ENCODE data around the gene TBXAS1.

GRCh38 chr7:139914306-139915267 lies 85.5 kb downstream of the TBXAS1 start:
- TF ChIP-seq ELF4 (CRISPR knock-in tag; IDR thresholded peaks at IDR 0.05; ENCODE audit: low read depth) (no peak), USF2 (CRISPR knock-in tag; IDR thresholded peaks at IDR 0.05) (no peak), JUN (CRISPR knock-in tag; IDR thresholded peaks at IDR 0.05) (no peak)
- TF ChIP-seq, protein P1, sequence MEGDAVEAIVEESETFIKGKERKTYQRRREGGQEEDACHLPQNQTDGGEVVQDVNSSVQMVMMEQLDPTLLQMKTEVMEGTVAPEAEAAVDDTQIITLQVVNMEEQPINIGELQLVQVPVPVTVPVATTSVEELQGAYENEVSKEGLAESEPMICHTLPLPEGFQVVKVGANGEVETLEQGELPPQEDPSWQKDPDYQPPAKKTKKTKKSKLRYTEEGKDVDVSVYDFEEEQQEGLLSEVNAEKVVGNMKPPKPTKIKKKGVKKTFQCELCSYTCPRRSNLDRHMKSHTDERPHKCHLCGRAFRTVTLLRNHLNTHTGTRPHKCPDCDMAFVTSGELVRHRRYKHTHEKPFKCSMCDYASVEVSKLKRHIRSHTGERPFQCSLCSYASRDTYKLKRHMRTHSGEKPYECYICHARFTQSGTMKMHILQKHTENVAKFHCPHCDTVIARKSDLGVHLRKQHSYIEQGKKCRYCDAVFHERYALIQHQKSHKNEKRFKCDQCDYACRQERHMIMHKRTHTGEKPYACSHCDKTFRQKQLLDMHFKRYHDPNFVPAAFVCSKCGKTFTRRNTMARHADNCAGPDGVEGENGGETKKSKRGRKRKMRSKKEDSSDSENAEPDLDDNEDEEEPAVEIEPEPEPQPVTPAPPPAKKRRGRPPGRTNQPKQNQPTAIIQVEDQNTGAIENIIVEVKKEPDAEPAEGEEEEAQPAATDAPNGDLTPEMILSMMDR (IDR thresholded peaks at IDR 0.05): no peak

Data from WTC11 (cell line).